GM19463 (cell line): ENCODE data around the gene CYB5R2.
"Not testable (repeated sequence)": the region's sequence is repeated elsewhere in the genome, so short reads cannot be mapped to it uniquely, and the experiment has no call there.

ENCODE experiments used
- ATAC-seq: cut with Tn5 transposase; IDR thresholded peaks from one replicate; pipeline ENCODE4 v1.9.1; 2021; ENCODE audit warnings: mild to moderate bottlenecking, moderate library complexity; ENCODE audit not compliant: unreplicated experiment

The CYB5R2 gene

GRCh38 chr11:7670641-7671040 lies 2.7 kb downstream of the CYB5R2 start:
- ATAC-seq: no peak

- ATAC-seq: no peak
Measured at GRCh38 chr11:7668911-7669310, 4.4 kb downstream of the CYB5R2 start.

GRCh38 chr11:7668464-7668863 lies 4.8 kb downstream of the CYB5R2 start:
- ATAC-seq: no peak

- no peak for ATAC-seq
Measured at GRCh38 chr11:7667460-7667859, 5.8 kb downstream of the CYB5R2 start.

- no peak for ATAC-seq
Measured at GRCh38 chr11:7666292-7666866, 6.9 kb downstream of the CYB5R2 start.

GRCh38 chr11:7665473-7666291 lies 7.6 kb downstream of the CYB5R2 start:
- ATAC-seq: peak; percentile 98

GRCh38 chr11:7664867-7665266 lies 8.4 kb downstream of the CYB5R2 start:
- no peak for ATAC-seq

GRCh38 chr11:7663531-7663930 lies 9.8 kb downstream of the CYB5R2 start:
- not testable (repeated sequence) for ATAC-seq

GRCh38 chr11:7657306-7658025 lies 15.8 kb downstream of the CYB5R2 start:
- no peak for ATAC-seq

GRCh38 chr11:7656704-7657103 lies 16.6 kb downstream of the CYB5R2 start:
- no peak for ATAC-seq

GRCh38 chr11:7655253-7656217 lies 17.8 kb downstream of the CYB5R2 start:
- no peak for ATAC-seq

GRCh38 chr11:7654195-7654705 lies 19.1 kb downstream of the CYB5R2 start:
- ATAC-seq: no peak

GRCh38 chr11:7651700-7652099 lies 21.6 kb downstream of the CYB5R2 start:
- no peak for ATAC-seq

- no peak for ATAC-seq
Measured at GRCh38 chr11:7651140-7651551, 22.2 kb downstream of the CYB5R2 start.

- no peak for ATAC-seq
Measured at GRCh38 chr11:7648264-7648663, 25.0 kb downstream of the CYB5R2 start.

- no peak for ATAC-seq
Measured at GRCh38 chr11:7646866-7647265, 26.4 kb downstream of the CYB5R2 start.

GRCh38 chr11:7645206-7645605 lies 28.1 kb downstream of the CYB5R2 start:
- ATAC-seq: no peak

- ATAC-seq: no peak
Measured at GRCh38 chr11:7643314-7643713, 30.0 kb downstream of the CYB5R2 start.

GRCh38 chr11:7642747-7643146 lies 30.6 kb downstream of the CYB5R2 start:
- ATAC-seq: no peak

GRCh38 chr11:7640816-7641215 lies 32.5 kb downstream of the CYB5R2 start:
- ATAC-seq: no peak

- ATAC-seq: no peak
Measured at GRCh38 chr11:7639643-7640025, 33.7 kb downstream of the CYB5R2 start.
